Effector memory CD4-positive, alpha-beta T cell (primary cell): ENCODE measurements around the gene SELE.
A peak's percentile ranks its signal among the peaks of the same experiment; 100 is the strongest.
"Not testable (repeated sequence)": the region's sequence is repeated elsewhere in the genome, so short reads cannot be mapped to it uniquely, and the experiment has no call there.

Experiments
- DNase-seq, 3 donors: peaks; one replicate each; pipeline ENCODE4 v3.0.0-alpha.2; 2020
- H3K27ac ChIP-seq: 2 replicates; pipeline ENCODE4 v1.7.0; 2013; ENCODE audit warnings: mild to moderate bottlenecking, low read length, moderate library complexity; ENCODE audit not compliant: insufficient read depth, poor library complexity, severe bottlenecking
- H3K27me3 ChIP-seq: replicated peaks from 2 replicates; pipeline ENCODE4 v1.7.0; 2013; ENCODE audit warnings: mild to moderate bottlenecking, low read length; ENCODE audit not compliant: insufficient read depth, control insufficient read depth, poor library complexity, severe bottlenecking
- H3K36me3 ChIP-seq: 2 replicates; pipeline ENCODE4 v1.7.0; 2013; ENCODE audit warnings: mild to moderate bottlenecking, low read length, moderate library complexity; ENCODE audit not compliant: control insufficient read depth, insufficient read depth
- H3K4me1 ChIP-seq: 2 replicates; pipeline ENCODE4 v1.7.0; 2013; ENCODE audit warnings: low read length, mild to moderate bottlenecking; ENCODE audit not compliant: control insufficient read depth, insufficient read depth, poor library complexity, severe bottlenecking
- H3K4me3 ChIP-seq: 2 replicates; pipeline ENCODE4 v1.7.0; 2013; ENCODE audit warnings: low read length, low read depth, mild to moderate bottlenecking; ENCODE audit not compliant: insufficient read depth, poor library complexity, severe bottlenecking
- H3K9me3 ChIP-seq: 2 replicates; pipeline ENCODE4 v1.7.0; 2013; ENCODE audit warnings: mild to moderate bottlenecking, low read length, moderate library complexity; ENCODE audit not compliant: control insufficient read depth

The SELE gene

DNA sequence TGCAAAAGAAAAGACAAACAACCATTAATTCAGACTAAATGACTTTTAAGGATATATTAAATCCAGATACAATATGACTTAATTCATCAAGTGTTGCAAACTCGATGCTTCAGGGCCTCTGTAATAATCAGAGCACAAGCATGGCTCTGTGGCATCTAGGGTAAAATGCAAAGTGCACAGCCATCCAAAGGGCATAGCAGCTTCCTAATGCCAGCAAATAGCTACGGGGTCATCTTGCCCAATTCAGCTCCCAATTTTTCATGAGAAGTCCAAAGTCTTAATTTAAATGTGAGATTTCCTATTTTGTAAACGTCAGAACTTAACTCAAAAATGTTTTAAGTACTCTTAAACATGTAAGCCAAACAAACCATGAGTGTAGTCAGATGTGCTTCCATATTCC, 7.9 kb downstream of the SELE start:
- Histone ChIP-seq H3K27me3 (no peaks in the 10 kb centered on the region), H3K36me3 (no peaks in the 10 kb centered on the region), H3K4me1 (no peaks in the 10 kb centered on the region), H3K9me3 (no peaks in the 10 kb centered on the region), H3K27ac (no peak overlapping the region), H3K4me3 (no peak overlapping the region)
- DNase-seq = no peak

- DNase-seq = no peak
- H3K4me1 ChIP-seq = no peaks in the 10 kb centered on the region
- no peak overlapping the region for H3K27ac ChIP-seq
- H3K36me3 ChIP-seq = no peaks in the 10 kb centered on the region
- H3K9me3 ChIP-seq = no peaks in the 10 kb centered on the region
- no peaks in the 10 kb centered on the region for H3K27me3 ChIP-seq
- H3K4me3 ChIP-seq = no peak overlapping the region
These were observed 9.7 kb downstream of the SELE start for GRCh38 chr1:169724168-169724567.

DNA sequence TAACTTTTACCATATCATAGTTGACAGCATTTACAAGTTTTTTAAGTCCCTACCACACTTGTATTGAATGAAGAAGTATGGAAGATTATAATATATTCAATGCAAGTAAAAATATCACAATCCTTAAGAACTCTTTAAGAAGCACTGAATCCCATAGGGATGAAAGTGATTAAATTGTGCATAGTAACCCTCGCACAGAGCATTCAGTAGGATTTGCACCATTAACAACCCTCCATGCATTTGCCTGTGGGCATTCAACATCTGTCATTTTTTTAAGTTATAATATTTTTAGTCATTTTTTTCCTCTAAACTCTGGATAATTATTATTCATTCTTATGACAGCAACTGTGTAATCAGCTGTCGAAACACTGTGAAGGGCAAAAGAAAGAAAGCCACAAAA, 10.1 kb downstream of the SELE start:
- Histone ChIP-seq H3K4me1 (no peaks in the 10 kb centered on the region), H3K4me3 (no peak overlapping the region), H3K9me3 (no peaks in the 10 kb centered on the region), H3K27ac (no peak overlapping the region), H3K27me3 (no peaks in the 10 kb centered on the region), H3K36me3 (no peaks in the 10 kb centered on the region)
- no peak for DNase-seq

GRCh38 chr1:169722779-169723178, 11.1 kb downstream of the SELE start:
- Histone ChIP-seq H3K27me3 (no peaks in the 10 kb centered on the region), H3K27ac (no peak overlapping the region), H3K4me1 (no peaks in the 10 kb centered on the region), H3K36me3 (no peaks in the 10 kb centered on the region), H3K9me3 (no peaks in the 10 kb centered on the region), H3K4me3 (no peak overlapping the region)
- DNase-seq = no peak

DNA sequence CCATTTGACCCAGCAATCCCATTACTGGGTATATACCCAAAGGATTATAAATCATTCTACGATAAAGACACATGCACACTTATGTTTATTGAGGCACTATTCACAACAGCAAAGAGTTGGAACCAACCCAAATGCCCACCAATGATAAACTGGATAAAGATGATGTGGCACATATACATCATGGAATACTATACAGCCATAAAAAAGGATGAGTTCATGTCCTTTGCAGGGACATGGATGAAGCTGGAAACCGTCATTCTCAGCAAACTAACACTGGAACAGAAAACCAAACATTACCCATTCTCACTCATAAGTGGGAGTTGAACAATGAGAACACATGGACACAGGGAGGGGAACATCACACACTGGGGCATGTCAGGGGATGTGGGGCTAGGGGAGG, 18.8 kb downstream of the SELE start:
- not testable (repeated sequence) for H3K27me3 ChIP-seq, H3K4me1 ChIP-seq, H3K27ac ChIP-seq, H3K36me3 ChIP-seq, DNase-seq, H3K9me3 ChIP-seq, H3K4me3 ChIP-seq

GRCh38 chr1:169713090-169713489, 20.8 kb downstream of the SELE start:
- H3K27me3 ChIP-seq, H3K9me3 ChIP-seq, DNase-seq, H3K4me3 ChIP-seq, H3K36me3 ChIP-seq, H3K4me1 ChIP-seq, H3K27ac ChIP-seq: not testable (repeated sequence)

GRCh38 chr1:169712309-169712631, 21.6 kb downstream of the SELE start:
- peaks cover 8% of the 10 kb centered on the region for H3K4me1 ChIP-seq
- peaks cover 3% of the 10 kb centered on the region for H3K36me3 ChIP-seq
- H3K27ac ChIP-seq = no peak overlapping the region
- no peaks in the 10 kb centered on the region for H3K27me3 ChIP-seq
- DNase-seq = no peak
- no peak overlapping the region for H3K4me3 ChIP-seq
- no peaks in the 10 kb centered on the region for H3K9me3 ChIP-seq

- Histone ChIP-seq H3K4me1 (peaks cover 13% of the 10 kb centered on the region), H3K4me3 (peak within 1 kb of the TSS; percentile 35), H3K36me3 (peaks cover 9% of the 10 kb centered on the region), H3K9me3 (no peaks in the 10 kb centered on the region), H3K27ac (peak within 1 kb of the TSS; percentile 47), H3K27me3 (no peaks in the 10 kb centered on the region)
- DNase-seq = peak; percentile 38 to 51 (median 51)
These were observed 22.2 kb downstream of the SELE start, which contains the start of gene SELL for GRCh38 chr1:169711469-169712308. Gene SELL, minus strand, starts transcription at chr1:169711620. Its CDS starts 122 bp downstream, at chr1:169711498.

GRCh38 chr1:169708647-169709046, 25.2 kb downstream of the SELE start:
- no peaks in the 10 kb centered on the region for H3K27me3 ChIP-seq
- H3K4me3 ChIP-seq = peak overlapping the region; percentile 35
- no peaks in the 10 kb centered on the region for H3K9me3 ChIP-seq
- DNase-seq = no peak
- peak overlapping the region; percentile 56 for H3K27ac ChIP-seq
- peaks cover 33% of the 10 kb centered on the region for H3K4me1 ChIP-seq
- peaks cover 25% of the 10 kb centered on the region for H3K36me3 ChIP-seq

GRCh38 chr1:169707912-169708604, 25.8 kb downstream of the SELE start:
- H3K36me3 ChIP-seq = peaks cover 31% of the 10 kb centered on the region
- H3K27ac ChIP-seq = peak overlapping the region; percentile 56
- H3K4me1 ChIP-seq = peaks cover 38% of the 10 kb centered on the region
- no peaks in the 10 kb centered on the region for H3K27me3 ChIP-seq
- peak overlapping the region; percentile 35 for H3K4me3 ChIP-seq
- no peaks in the 10 kb centered on the region for H3K9me3 ChIP-seq
- DNase-seq = no peak
